ENCODE measurements around the gene CBX4.

DNA sequence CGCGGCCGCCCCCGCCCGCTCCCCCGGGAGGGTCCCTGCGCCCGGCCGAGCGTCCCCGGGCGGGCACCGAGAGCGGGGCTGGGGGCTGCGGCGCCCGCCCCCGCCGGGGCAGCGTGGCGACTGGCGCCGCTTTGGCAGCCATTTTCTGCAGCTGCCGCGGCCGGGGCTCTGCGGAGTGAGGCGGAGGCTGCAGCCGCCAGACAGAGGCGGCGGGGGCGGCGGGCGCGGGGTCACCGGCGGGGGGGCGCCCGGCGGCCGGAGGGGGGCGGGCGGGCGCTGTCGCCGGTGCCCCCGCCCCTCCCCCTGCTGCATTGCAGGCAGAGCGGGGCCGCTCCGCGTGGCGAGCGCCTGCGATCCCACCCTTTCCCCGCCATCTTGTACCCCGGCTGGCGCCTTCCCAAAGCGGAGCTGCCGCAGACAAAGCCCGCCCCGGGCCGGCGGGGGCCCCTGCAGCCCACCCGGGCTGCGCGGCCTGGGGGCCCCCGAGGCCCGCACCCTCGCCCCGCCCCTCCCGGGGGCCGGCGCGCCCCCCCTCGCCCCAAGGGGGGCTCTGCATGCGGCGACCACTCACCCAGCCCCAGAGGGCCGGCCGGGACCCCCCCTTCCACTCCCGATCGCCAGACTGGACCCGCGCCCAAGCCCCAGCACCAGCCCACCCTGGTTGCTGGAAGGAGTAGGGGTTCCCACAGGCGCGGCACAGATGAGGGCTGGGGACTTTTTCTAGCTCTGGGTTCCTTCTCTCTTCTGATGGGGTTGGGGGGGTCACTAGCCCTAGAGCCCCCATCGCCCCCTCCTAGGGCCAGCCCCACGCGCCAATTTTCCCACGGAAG, 25.7 kb downstream of the CBX4 start:
- TF ChIP-seq CTCF (IDR thresholded peaks at IDR 0.05; ENCODE audit: insufficient read depth, low read depth, low read length) (no peak), EZH2 (IDR thresholded peaks at IDR 0.05; ENCODE audit: insufficient read depth, low read length) (no peak)
